ENCODE measurements around the gene TFB2M.
"Not testable (repeated sequence)": the region's sequence is repeated elsewhere in the genome, so short reads cannot be mapped to it uniquely, and the experiment has no call there.

Gene TFB2M

GRCh38 chr1:246582301-246583055 is 16.4 kb upstream of the TFB2M start:
- no peak for FAIRE-seq

GRCh38 chr1:246580497-246581370 is 14.7 kb upstream of the TFB2M start:
- FAIRE-seq = no peak

GRCh38 chr1:246579818-246580217 is 13.8 kb upstream of the TFB2M start:
- FAIRE-seq = peak; percentile 96

GRCh38 chr1:246577720-246578106 is 11.7 kb upstream of the TFB2M start:
- FAIRE-seq = no peak

GRCh38 chr1:246577082-246577719 is 11.1 kb upstream of the TFB2M start:
- no peak for FAIRE-seq

GRCh38 chr1:246576709-246577032 is 10.6 kb upstream of the TFB2M start:
- FAIRE-seq = no peak

GRCh38 chr1:246573491-246573890 is 7.4 kb upstream of the TFB2M start:
- no peak for FAIRE-seq

- FAIRE-seq = no peak
Measured at GRCh38 chr1:246572785-246573184, 6.7 kb upstream of the TFB2M start.

GRCh38 chr1:246571953-246572352 is 5.9 kb upstream of the TFB2M start:
- FAIRE-seq = no peak

GRCh38 chr1:246571309-246571708 is 5.2 kb upstream of the TFB2M start:
- FAIRE-seq = not testable (repeated sequence)

- FAIRE-seq = no peak
Measured at GRCh38 chr1:246569248-246570238, 3.5 kb upstream of the TFB2M start.

- FAIRE-seq = no peak
Measured at GRCh38 chr1:246567646-246568235, 1.7 kb upstream of the TFB2M start.

- FAIRE-seq = no peak
Measured at GRCh38 chr1:246566813-246567645, 968 bp upstream of the TFB2M start.

- FAIRE-seq = no peak
Measured at GRCh38 chr1:246565751-246566127, 322 bp downstream of the TFB2M start.

- FAIRE-seq = no peak
Measured at GRCh38 chr1:246564839-246565750, 966 bp downstream of the TFB2M start.

GRCh38 chr1:246560833-246561232 is 5.2 kb downstream of the TFB2M start:
- FAIRE-seq = not testable (repeated sequence)

- FAIRE-seq = no peak
Measured at GRCh38 chr1:246559310-246559709, 6.8 kb downstream of the TFB2M start.

- FAIRE-seq = no peak
Measured at GRCh38 chr1:246558041-246558440, 8.0 kb downstream of the TFB2M start.

- no peak for FAIRE-seq
Measured at GRCh38 chr1:246554201-246554600, 11.9 kb downstream of the TFB2M start.

GRCh38 chr1:246552110-246552509 is 14.0 kb downstream of the TFB2M start:
- no peak for FAIRE-seq

Measured in endometrium (tissue), 2 donors.